HK-2 (cell line): Measurements from ENCODE around the gene MYH7B.

Source experiments
- DNase-seq: peaks from one replicate; pipeline ENCODE4 v3.0.0-alpha.2; 2018; ENCODE audit not compliant: unreplicated experiment

Gene MYH7B

GRCh38 chr20:34955231-34956040 is at the start of gene MYH7B, which contains the start of gene GSS:
Gene MYH7B (plus strand): TSS chr20:34955868. CDS start chr20:34978006, 22,138 bp downstream.
Gene GSS (minus strand): TSS chr20:34955806. CDS start chr20:34951852, 3,954 bp downstream.
- DNase-seq, result peak; percentile 100

- DNase-seq, result peak; percentile 77
Observed at GRCh38 chr20:34907616-34908469, 47.8 kb upstream of the MYH7B start.

- no peak for DNase-seq
Observed at GRCh38 chr20:34915131-34915530, 40.5 kb upstream of the MYH7B start.

GRCh38 chr20:34915749-34916455 is 39.8 kb upstream of the MYH7B start:
- DNase-seq, result no peak

- no peak for DNase-seq
Observed at GRCh38 chr20:34916774-34917354, 38.8 kb upstream of the MYH7B start.

GRCh38 chr20:34920055-34920454 is 35.6 kb upstream of the MYH7B start:
- no peak for DNase-seq

- no peak for DNase-seq
Observed at GRCh38 chr20:34921436-34921835, 34.2 kb upstream of the MYH7B start.

GRCh38 chr20:34922654-34923381 is 32.9 kb upstream of the MYH7B start:
- DNase-seq, result no peak

GRCh38 chr20:34923414-34923813 is 32.3 kb upstream of the MYH7B start:
- DNase-seq, result no peak

- no peak for DNase-seq
Observed at GRCh38 chr20:34925341-34925740, 30.3 kb upstream of the MYH7B start.

GRCh38 chr20:34925981-34926380 is 29.7 kb upstream of the MYH7B start:
- DNase-seq, result no peak

- DNase-seq, result no peak
Observed at GRCh38 chr20:34926581-34926980, 29.1 kb upstream of the MYH7B start.

- no peak for DNase-seq
Observed at GRCh38 chr20:34927736-34928135, 27.9 kb upstream of the MYH7B start.

- no peak for DNase-seq
Observed at GRCh38 chr20:34928411-34928810, 27.3 kb upstream of the MYH7B start.

GRCh38 chr20:34931771-34932170 is 23.9 kb upstream of the MYH7B start:
- no peak for DNase-seq

- no peak for DNase-seq
Observed at GRCh38 chr20:34938466-34939163, 17.1 kb upstream of the MYH7B start.

- DNase-seq, result no peak
Observed at GRCh38 chr20:34940081-34940481, 15.6 kb upstream of the MYH7B start.

GRCh38 chr20:34941226-34941625 is 14.4 kb upstream of the MYH7B start:
- DNase-seq, result no peak

GRCh38 chr20:34942301-34942700 is 13.4 kb upstream of the MYH7B start:
- DNase-seq, result no peak

GRCh38 chr20:34943808-34944567 is 11.7 kb upstream of the MYH7B start:
- DNase-seq, result no peak
